ENCODE measurements around the gene TNFRSF18. TPM values are rescaled to one million over a fixed set of nuclear protein-coding genes. Genes with fewer than 3 reads are reported as not detected.

TNFRSF18 gene
- total RNA-seq, 1 donor from 2014 or later, result 1.2 TPM

- H3K36me3 Mint-ChIP-seq, result no peaks in the 10 kb centered on the region
- no peaks in the 10 kb centered on the region for H3K4me1 Mint-ChIP-seq
- H3K9me3 Mint-ChIP-seq, result peaks cover 21% of the 10 kb centered on the region
Observed at GRCh38 chr1:1189111-1189510, 17.3 kb downstream of the TNFRSF18 start.

GRCh38 chr1:1187938-1188337 lies 18.5 kb downstream of the TNFRSF18 start:
- H3K36me3 Mint-ChIP-seq, result no peaks in the 10 kb centered on the region
- TF ChIP-seq CTCF (IDR thresholded peaks at IDR 0.05; ENCODE audit: unreplicated experiment), result no peak
- DNase-seq (ENCODE audit: low spot score in 2 of 2, unreplicated experiment in 2 of 2), result no peak
- H3K27me3 Mint-ChIP-seq (ENCODE audit: low read depth), result peaks cover 8% of the 10 kb centered on the region
- no peak overlapping the region for H3K27ac Mint-ChIP-seq
- H3K9me3 Mint-ChIP-seq, result peaks cover 19% of the 10 kb centered on the region
- H3K4me1 Mint-ChIP-seq, result no peaks in the 10 kb centered on the region
- H3K4me3 Mint-ChIP-seq, result no peak overlapping the region

More at GRCh38 chr1:1189111-1189510, 17.3 kb downstream of the TNFRSF18 start:
- no peak overlapping the region for H3K4me3 Mint-ChIP-seq
- H3K27me3 Mint-ChIP-seq (ENCODE audit: low read depth), result peaks cover 8% of the 10 kb centered on the region
- no peak overlapping the region for H3K27ac Mint-ChIP-seq
- no peak for TF ChIP-seq CTCF (IDR thresholded peaks at IDR 0.05; ENCODE audit: unreplicated experiment)
- no peak for DNase-seq (ENCODE audit: low spot score in 2 of 2, unreplicated experiment in 2 of 2)

GRCh38 chr1:1185101-1185765 lies 21.2 kb downstream of the TNFRSF18 start:
- Mint-ChIP-seq H3K9me3 (peaks cover 6% of the 10 kb centered on the region), H3K4me1 (no peaks in the 10 kb centered on the region), H3K27ac (no peak overlapping the region), H3K27me3 (ENCODE audit: low read depth) (peaks cover 9% of the 10 kb centered on the region), H3K36me3 (no peaks in the 10 kb centered on the region), H3K4me3 (no peak overlapping the region)
- no peak for TF ChIP-seq CTCF (IDR thresholded peaks at IDR 0.05; ENCODE audit: unreplicated experiment)
- DNase-seq (ENCODE audit: low spot score in 2 of 2, unreplicated experiment in 2 of 2), result no peak

- Mint-ChIP-seq H3K9me3 (peaks cover 4% of the 10 kb centered on the region), H3K36me3 (no peaks in the 10 kb centered on the region), H3K27me3 (ENCODE audit: low read depth) (peaks cover 4% of the 10 kb centered on the region), H3K4me1 (no peaks in the 10 kb centered on the region), H3K27ac (no peak overlapping the region), H3K4me3 (no peak overlapping the region)
- no peak for TF ChIP-seq CTCF (IDR thresholded peaks at IDR 0.05; ENCODE audit: unreplicated experiment)
- DNase-seq (ENCODE audit: low spot score in 2 of 2, unreplicated experiment in 2 of 2), result no peak
Observed at GRCh38 chr1:1183833-1184775, 22.3 kb downstream of the TNFRSF18 start.

GRCh38 chr1:1183221-1183747 lies 23.1 kb downstream of the TNFRSF18 start:
- H3K27ac Mint-ChIP-seq, result no peak overlapping the region
- DNase-seq (ENCODE audit: low spot score in 2 of 2, unreplicated experiment in 2 of 2), result peak in 1 of 2 experiments; percentile 16

More at GRCh38 chr1:1183221-1183747, 23.1 kb downstream of the TNFRSF18 start:
- TF ChIP-seq CTCF (IDR thresholded peaks at IDR 0.05; ENCODE audit: unreplicated experiment), result no peak
- Mint-ChIP-seq H3K36me3 (no peaks in the 10 kb centered on the region), H3K4me3 (no peak overlapping the region), H3K27me3 (ENCODE audit: low read depth) (peaks cover 1% of the 10 kb centered on the region), H3K9me3 (no peaks in the 10 kb centered on the region), H3K4me1 (no peaks in the 10 kb centered on the region)

All from mesothelial cell of epicardium (in vitro differentiated cells).